ENCODE data around the gene CGN. TPM values are rescaled to one million over a fixed set of nuclear protein-coding genes. Genes with fewer than 3 reads are reported as not detected.

CGN gene
- polyA plus RNA-seq, 1 donor from 2014 or later = 4.4 TPM

- no peak overlapping the region for H3K4me2 ChIP-seq (ENCODE audit: low read length)
- peak overlapping the region; percentile 19 for H3K4me3 ChIP-seq (ENCODE audit: low read length)
- H3K36me3 ChIP-seq (ENCODE audit: insufficient read depth, low read length) = no peaks in the 10 kb centered on the region
- no peak for TF ChIP-seq MXI1 (conservative IDR thresholded peaks at IDR 0.05; ENCODE audit: poor library complexity, severe bottlenecking)
- TF ChIP-seq RAD21 (conservative IDR thresholded peaks at IDR 0.05) = no peak
- no peak for TF ChIP-seq TAF1 (IDR thresholded peaks at IDR 0.05; ENCODE audit: low read depth)
- no peak for TF ChIP-seq EP300 (conservative IDR thresholded peaks at IDR 0.05; ENCODE audit: poor library complexity, severe bottlenecking)
- no peak for TF ChIP-seq CTCF (IDR thresholded peaks at IDR 0.05; ENCODE audit: poor library complexity, severe bottlenecking)
- no peak for TF ChIP-seq SMC3 (conservative IDR thresholded peaks at IDR 0.05; ENCODE audit: poor library complexity)
- no peak for TF ChIP-seq EZH2 (IDR thresholded peaks at IDR 0.05; ENCODE audit: borderline replicate concordance, insufficient read depth, low read length, poor library complexity, severe bottlenecking)
- no peak for TF ChIP-seq POLR2AphosphoS5 (IDR thresholded peaks at IDR 0.05)
- TF ChIP-seq REST (IDR thresholded peaks at IDR 0.05; ENCODE audit: borderline replicate concordance) = no peak
- no peak overlapping the region for H3K9ac ChIP-seq (ENCODE audit: low read length)
- H3K9me2 ChIP-seq (ENCODE audit: insufficient read depth, low read length) = no peaks in the 10 kb centered on the region
- peak overlapping the region; percentile 33 for H3K27ac ChIP-seq (ENCODE audit: low read length)
- no peak overlapping the region for H2AFZ ChIP-seq (ENCODE audit: low read depth, low read length)
- no peaks in the 10 kb centered on the region for H4K20me1 ChIP-seq (ENCODE audit: insufficient read depth)
- H3K79me2 ChIP-seq (replicated peaks; ENCODE audit: insufficient read depth, low read length) = no peaks in the 10 kb centered on the region
- H3F3A ChIP-seq (ENCODE audit: insufficient read depth, low read length, poor library complexity, severe bottlenecking) = no peaks in the 10 kb centered on the region
- H3K9me3 ChIP-seq (ENCODE audit: low read length) = no peaks in the 10 kb centered on the region
- H3K27me3 ChIP-seq (ENCODE audit: insufficient read depth, low read depth, low read length) = no peaks in the 10 kb centered on the region
Observed at GRCh38 chr1:151474745-151475144, 36.4 kb upstream of the CGN start.

DNA sequence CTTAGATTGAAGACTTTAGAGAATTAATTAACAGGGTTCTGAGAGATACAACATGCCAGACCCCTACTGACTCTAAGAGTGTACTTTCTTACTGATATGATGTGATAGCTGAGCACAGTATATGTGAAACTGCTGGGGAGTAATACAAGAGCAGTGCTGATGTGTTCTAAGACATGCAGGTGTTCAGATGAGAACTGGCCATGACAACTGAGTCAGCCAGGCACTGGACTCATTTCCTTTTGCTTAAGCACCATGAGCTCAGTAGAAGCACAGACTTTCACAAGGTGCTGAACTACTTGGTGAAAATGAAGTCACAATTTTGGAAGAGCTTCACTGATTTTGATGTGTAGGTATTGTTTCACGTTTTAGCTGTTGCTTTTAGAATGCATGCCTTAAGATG lies 36.0 kb upstream of the CGN start:
- peak overlapping the region; percentile 25 for H3K9ac ChIP-seq (ENCODE audit: low read length)
- H3K4me2 ChIP-seq (ENCODE audit: low read length) = no peak overlapping the region
- no peaks in the 10 kb centered on the region for H3F3A ChIP-seq (ENCODE audit: insufficient read depth, low read length, poor library complexity, severe bottlenecking)
- peak overlapping the region; percentile 19 for H3K4me3 ChIP-seq (ENCODE audit: low read length)
- H2AFZ ChIP-seq (ENCODE audit: low read depth, low read length) = peak overlapping the region; percentile 24
- H3K36me3 ChIP-seq (ENCODE audit: insufficient read depth, low read length) = no peaks in the 10 kb centered on the region
- TF ChIP-seq TAF1 (IDR thresholded peaks at IDR 0.05; ENCODE audit: low read depth) (no peak), POLR2AphosphoS5 (IDR thresholded peaks at IDR 0.05) (no peak), EP300 (conservative IDR thresholded peaks at IDR 0.05; ENCODE audit: poor library complexity, severe bottlenecking) (no peak), RAD21 (conservative IDR thresholded peaks at IDR 0.05) (no peak), MXI1 (conservative IDR thresholded peaks at IDR 0.05; ENCODE audit: poor library complexity, severe bottlenecking) (no peak), REST (IDR thresholded peaks at IDR 0.05; ENCODE audit: borderline replicate concordance) (no peak)
- H4K20me1 ChIP-seq (ENCODE audit: insufficient read depth) = no peaks in the 10 kb centered on the region
- no peaks in the 10 kb centered on the region for H3K9me3 ChIP-seq (ENCODE audit: low read length)
- no peaks in the 10 kb centered on the region for H3K79me2 ChIP-seq (replicated peaks; ENCODE audit: insufficient read depth, low read length)
- peak overlapping the region; percentile 33 for H3K27ac ChIP-seq (ENCODE audit: low read length)
- H3K9me2 ChIP-seq (ENCODE audit: insufficient read depth, low read length) = no peaks in the 10 kb centered on the region
- H3K27me3 ChIP-seq (ENCODE audit: insufficient read depth, low read depth, low read length) = no peaks in the 10 kb centered on the region

Measured in neural cell (in vitro differentiated cells).